Fibroblast of lung (primary cell): ENCODE results near the gene JARID2. TPM values are rescaled to one million over a fixed set of nuclear protein-coding genes. Genes with fewer than 3 reads are reported as not detected.

Experiments used
- DNase-seq, 2 donors: peaks; one replicate each; pipeline versions ENCODE4 v3.0.0 to v3.0.0-alpha.2; 2010; ENCODE audit warnings: low read depth in 2 of 2
- H2AFZ ChIP-seq: 2 replicates; pipeline ENCODE4 v1.5.1; 2012; ENCODE audit warnings: low read length, control low read depth, inconsistent platforms
- H3K27ac ChIP-seq: 2 replicates; pipeline ENCODE4 v1.5.1; 2011; ENCODE audit warnings: low read length, control low read depth; ENCODE audit not compliant: insufficient read depth
- H3K27me3 ChIP-seq: 2 replicates; pipeline ENCODE4 v1.5.1; 2011; ENCODE audit warnings: mild to moderate bottlenecking, low read length; ENCODE audit not compliant: control insufficient read depth, insufficient read depth
- H3K36me3 ChIP-seq: 2 replicates; pipeline ENCODE4 v1.5.1; 2011; ENCODE audit warnings: low read length; ENCODE audit not compliant: control insufficient read depth, insufficient read depth
- H3K4me1 ChIP-seq: 2 replicates; pipeline ENCODE4 v1.5.1; 2011; ENCODE audit warnings: low read length; ENCODE audit not compliant: control insufficient read depth, insufficient read depth; ENCODE audit errors: extremely low read depth
- H3K4me2 ChIP-seq: 2 replicates; pipeline ENCODE4 v1.5.1; 2011; ENCODE audit warnings: low read length, control low read depth; ENCODE audit not compliant: insufficient read depth; ENCODE audit errors: extremely low read depth
- H3K4me3 ChIP-seq, 4 experiments: fragments of 200-600 bp in 1 of 4; sonication (generic) in 1 of 4; replicated peaks in 1 of 4; 2 replicates each; pipeline ENCODE4 v1.5.1; 2011 to 2016; ENCODE audit warnings: low read length in 4 of 4, low read depth in 3 of 4, mild to moderate bottlenecking in 3 of 4, control low read depth in 2 of 4, inconsistent platforms in 1 of 4, mixed read lengths in 1 of 4; ENCODE audit not compliant: insufficient read depth in 1 of 4; ENCODE audit errors: control extremely low read depth in 1 of 4
- H3K79me2 ChIP-seq: 2 replicates; pipeline ENCODE4 v1.5.1; 2012; ENCODE audit warnings: mild to moderate bottlenecking, low read length, inconsistent platforms; ENCODE audit not compliant: control insufficient read depth, insufficient read depth
- H3K9ac ChIP-seq: 2 replicates; pipeline ENCODE4 v1.5.1; 2011; ENCODE audit warnings: mild to moderate bottlenecking, low read length, control low read depth; ENCODE audit not compliant: insufficient read depth
- H3K9me3 ChIP-seq: 2 replicates; pipeline ENCODE4 v1.5.1; 2012; ENCODE audit warnings: low read depth, low read length; ENCODE audit not compliant: control insufficient read depth, insufficient read depth
- H4K20me1 ChIP-seq: 2 replicates; pipeline ENCODE4 v1.5.1; 2011; ENCODE audit warnings: low read length; ENCODE audit not compliant: control insufficient read depth, insufficient read depth; ENCODE audit errors: extremely low read depth
- EZH2 ChIP-seq: IDR thresholded peaks from 2 replicates; pipeline ENCODE4 v1.5.1; 2012; ENCODE audit warnings: low read length, control low read depth, mild to moderate bottlenecking; ENCODE audit errors: missing control alignments
- polyA plus RNA-seq, 2 donors: library from polyadenylated mRNA; depleted of rRNA in 1 of 2; stranded (reverse) in 1 of 2; unstranded in 1 of 2; fragments of >200 nt; gene quantifications; 2 replicates each; pipeline ENCODE4 v1.2.1, GENCODE V29; 2011 to 2012; ENCODE audit warnings: missing spikeins in 1 of 2
- total RNA-seq: library from RNA; depleted of rRNA; stranded (reverse); fragments of >200 nt; gene quantifications from 2 replicates; pipeline ENCODE4 v1.2.1, GENCODE V29; 2014
- TF ChIP-seq, protein P1 (sequence below), 2 donors: IDR thresholded peaks in 1 of 2; conservative IDR thresholded peaks in 1 of 2; 1 replicate in 1 of 2; 2 replicates in 1 of 2; pipeline ENCODE4 v1.5.1; 2011 to 2012; ENCODE audit warnings: low read length in 2 of 2, control low read depth in 1 of 2, inconsistent platforms in 1 of 2, low read depth in 1 of 2, mild to moderate bottlenecking in 1 of 2

JARID2 gene
- total and polyA plus RNA-seq, 2 donors (not counting 1 experiment from before 2014, with no cell fraction given) = 5.0 to 8.2 TPM

- H3K27me3 ChIP-seq = no peaks in the 10 kb centered on the region
- H3K4me1 ChIP-seq = peaks cover 13% of the 10 kb centered on the region
- no peak overlapping the region for H3K27ac ChIP-seq
- no peak overlapping the region for H3K4me3 ChIP-seq
- no peaks in the 10 kb centered on the region for H3K9me3 ChIP-seq
- no peak overlapping the region for H3K9ac ChIP-seq
- no peak for DNase-seq
- TF ChIP-seq EZH2 = no peak
- TF ChIP-seq, protein P1, sequence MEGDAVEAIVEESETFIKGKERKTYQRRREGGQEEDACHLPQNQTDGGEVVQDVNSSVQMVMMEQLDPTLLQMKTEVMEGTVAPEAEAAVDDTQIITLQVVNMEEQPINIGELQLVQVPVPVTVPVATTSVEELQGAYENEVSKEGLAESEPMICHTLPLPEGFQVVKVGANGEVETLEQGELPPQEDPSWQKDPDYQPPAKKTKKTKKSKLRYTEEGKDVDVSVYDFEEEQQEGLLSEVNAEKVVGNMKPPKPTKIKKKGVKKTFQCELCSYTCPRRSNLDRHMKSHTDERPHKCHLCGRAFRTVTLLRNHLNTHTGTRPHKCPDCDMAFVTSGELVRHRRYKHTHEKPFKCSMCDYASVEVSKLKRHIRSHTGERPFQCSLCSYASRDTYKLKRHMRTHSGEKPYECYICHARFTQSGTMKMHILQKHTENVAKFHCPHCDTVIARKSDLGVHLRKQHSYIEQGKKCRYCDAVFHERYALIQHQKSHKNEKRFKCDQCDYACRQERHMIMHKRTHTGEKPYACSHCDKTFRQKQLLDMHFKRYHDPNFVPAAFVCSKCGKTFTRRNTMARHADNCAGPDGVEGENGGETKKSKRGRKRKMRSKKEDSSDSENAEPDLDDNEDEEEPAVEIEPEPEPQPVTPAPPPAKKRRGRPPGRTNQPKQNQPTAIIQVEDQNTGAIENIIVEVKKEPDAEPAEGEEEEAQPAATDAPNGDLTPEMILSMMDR (conservative IDR thresholded peaks at IDR 0.05 in 1 of 2, IDR thresholded peaks at IDR 0.05 in 1 of 2; ENCODE audit: low read depth in 1 of 2, low read length in 2 of 2) = no peak
- no peaks in the 10 kb centered on the region for H4K20me1 ChIP-seq
- no peak overlapping the region for H2AFZ ChIP-seq
- no peak overlapping the region for H3K4me2 ChIP-seq
- H3K79me2 ChIP-seq = peaks cover 16% of the 10 kb centered on the region
- H3K36me3 ChIP-seq = no peaks in the 10 kb centered on the region
These were observed 63.9 kb downstream of the JARID2 start for GRCh38 chr6:15309611-15310283.

DNA sequence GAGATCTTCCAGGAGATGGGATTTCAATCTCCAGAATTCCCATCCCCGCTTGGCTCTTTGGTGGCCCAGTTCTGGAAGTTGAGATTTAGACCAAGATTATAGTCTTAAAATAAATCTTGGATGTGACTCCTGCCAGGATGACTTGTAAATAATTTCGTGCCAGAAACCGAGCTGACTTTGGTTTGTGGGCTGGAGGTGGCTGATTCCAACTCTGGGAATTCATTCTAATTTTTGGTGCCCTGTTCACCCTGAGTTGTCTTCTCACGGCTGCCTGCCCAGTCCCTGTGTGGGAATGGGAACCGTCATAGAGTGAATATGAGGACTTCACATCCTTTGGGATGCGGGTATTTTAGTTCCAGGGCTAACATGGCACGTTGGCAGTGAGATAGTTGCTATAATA lies 64.8 kb downstream of the JARID2 start:
- Histone ChIP-seq H3K9me3 (no peaks in the 10 kb centered on the region), H3K27ac (no peak overlapping the region), H3K36me3 (no peaks in the 10 kb centered on the region), H4K20me1 (no peaks in the 10 kb centered on the region), H3K4me3 (no peak overlapping the region), H3K9ac (no peak overlapping the region), H2AFZ (no peak overlapping the region), H3K4me1 (peaks cover 13% of the 10 kb centered on the region), H3K79me2 (peaks cover 20% of the 10 kb centered on the region), H3K27me3 (no peaks in the 10 kb centered on the region), H3K4me2 (no peak overlapping the region)
- DNase-seq = peak in 1 of 2 donors; percentile 60
- no peak for TF ChIP-seq EZH2
- TF ChIP-seq, protein P1 (conservative IDR thresholded peaks at IDR 0.05 in 1 of 2, IDR thresholded peaks at IDR 0.05 in 1 of 2; ENCODE audit: low read depth in 1 of 2, low read length in 2 of 2) = no peak

GRCh38 chr6:15312500-15312899 lies 66.6 kb downstream of the JARID2 start:
- peaks cover 21% of the 10 kb centered on the region for H3K79me2 ChIP-seq
- peak in 1 of 2 donors; percentile 53 for DNase-seq
- H3K27me3 ChIP-seq = no peaks in the 10 kb centered on the region
- H4K20me1 ChIP-seq = no peaks in the 10 kb centered on the region
- no peak overlapping the region for H3K4me2 ChIP-seq
- H3K4me3 ChIP-seq = no peak overlapping the region
- TF ChIP-seq, protein P1 (conservative IDR thresholded peaks at IDR 0.05 in 1 of 2, IDR thresholded peaks at IDR 0.05 in 1 of 2; ENCODE audit: low read depth in 1 of 2, low read length in 2 of 2) = no peak
- no peak for TF ChIP-seq EZH2
- no peak overlapping the region for H3K27ac ChIP-seq
- H3K9ac ChIP-seq = no peak overlapping the region
- no peaks in the 10 kb centered on the region for H3K36me3 ChIP-seq
- H3K9me3 ChIP-seq = no peaks in the 10 kb centered on the region
- no peak overlapping the region for H2AFZ ChIP-seq
- peaks cover 13% of the 10 kb centered on the region for H3K4me1 ChIP-seq
